22Rv1 (cell line): ENCODE data around the gene UBE2L5.

Experiments
- ZFX ChIP-seq: fragments of 450-650 bp; IDR thresholded peaks from 2 replicates; pipeline ENCODE4 v1.6.1; 2017; ENCODE audit warnings: antibody characterized with exemption, borderline replicate concordance
- TF ChIP-seq, protein P1 (sequence below): fragments of 450-650 bp; IDR thresholded peaks from 2 replicates; pipeline ENCODE4 v1.5.1; 2017; ENCODE audit warnings: mild to moderate bottlenecking

DNA sequence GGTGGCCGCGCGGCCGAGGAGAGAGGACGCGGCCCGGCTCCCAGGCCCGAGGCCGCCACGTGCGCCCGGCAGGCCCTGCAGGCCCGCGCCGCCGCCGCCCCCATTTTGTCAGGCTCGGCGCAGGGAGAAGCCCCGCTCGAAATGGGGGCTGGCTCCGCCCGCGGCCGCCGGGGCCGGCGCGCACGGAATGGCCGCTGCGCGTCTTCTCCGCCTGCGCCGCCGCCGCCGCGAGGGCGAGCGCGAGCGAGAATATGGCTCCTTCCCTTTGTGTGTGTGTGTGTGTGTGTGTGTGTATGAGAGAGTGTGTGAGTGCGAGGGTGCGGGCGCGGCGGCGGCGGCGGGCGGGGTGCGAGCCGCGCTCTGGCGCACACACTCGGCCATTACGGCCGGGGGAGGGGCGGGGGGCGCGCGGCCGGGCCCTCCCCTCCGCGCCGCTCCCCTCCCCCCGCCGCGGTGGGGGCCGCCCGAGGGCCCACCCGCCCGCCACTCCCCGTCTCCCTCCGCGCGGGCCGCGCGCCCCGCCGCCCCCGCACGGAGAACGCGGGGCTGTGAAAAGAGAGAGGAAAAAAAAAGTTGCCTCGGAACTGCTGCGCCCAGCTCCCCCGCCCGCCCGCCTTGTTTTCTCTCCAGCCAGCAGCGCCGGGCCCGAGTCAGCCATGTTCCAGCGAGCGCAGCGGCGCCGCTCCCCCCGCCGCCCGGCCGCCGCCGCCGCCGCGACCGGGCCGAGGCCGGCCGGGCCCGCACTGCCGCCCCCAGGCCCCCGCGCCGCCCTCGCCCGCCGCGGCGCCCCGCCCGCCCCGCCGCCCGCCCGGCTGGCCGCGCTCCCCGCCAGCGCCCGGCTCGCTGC lies 42.4 kb downstream of the UBE2L5 start:
- TF ChIP-seq, protein P1, sequence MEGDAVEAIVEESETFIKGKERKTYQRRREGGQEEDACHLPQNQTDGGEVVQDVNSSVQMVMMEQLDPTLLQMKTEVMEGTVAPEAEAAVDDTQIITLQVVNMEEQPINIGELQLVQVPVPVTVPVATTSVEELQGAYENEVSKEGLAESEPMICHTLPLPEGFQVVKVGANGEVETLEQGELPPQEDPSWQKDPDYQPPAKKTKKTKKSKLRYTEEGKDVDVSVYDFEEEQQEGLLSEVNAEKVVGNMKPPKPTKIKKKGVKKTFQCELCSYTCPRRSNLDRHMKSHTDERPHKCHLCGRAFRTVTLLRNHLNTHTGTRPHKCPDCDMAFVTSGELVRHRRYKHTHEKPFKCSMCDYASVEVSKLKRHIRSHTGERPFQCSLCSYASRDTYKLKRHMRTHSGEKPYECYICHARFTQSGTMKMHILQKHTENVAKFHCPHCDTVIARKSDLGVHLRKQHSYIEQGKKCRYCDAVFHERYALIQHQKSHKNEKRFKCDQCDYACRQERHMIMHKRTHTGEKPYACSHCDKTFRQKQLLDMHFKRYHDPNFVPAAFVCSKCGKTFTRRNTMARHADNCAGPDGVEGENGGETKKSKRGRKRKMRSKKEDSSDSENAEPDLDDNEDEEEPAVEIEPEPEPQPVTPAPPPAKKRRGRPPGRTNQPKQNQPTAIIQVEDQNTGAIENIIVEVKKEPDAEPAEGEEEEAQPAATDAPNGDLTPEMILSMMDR, result no peak
- TF ChIP-seq ZFX, result no peak
